ENCODE data around the gene ADD1. TPM values are rescaled to one million over a fixed set of nuclear protein-coding genes. Genes with fewer than 3 reads are reported as not detected.

ADD1 gene
- total RNA-seq = 100 to 1,000 TPM; 220 to 254 TPM

- H3K4me3 Mint-ChIP-seq = peak within 1 kb of the TSS; percentile 95
- peaks cover 29% of the 10 kb centered on the region for H3K36me3 Mint-ChIP-seq (ENCODE audit: low read depth)
- peak within 1 kb of the TSS; percentile 94 for H3K27ac Mint-ChIP-seq
- ATAC-seq (replicated peaks) = peak; percentile 88
- H3K4me1 Mint-ChIP-seq = peaks cover 31% of the 10 kb centered on the region
- peaks cover 4% of the 10 kb centered on the region for H3K9me3 Mint-ChIP-seq
- no peaks in the 10 kb centered on the region for H3K27me3 Mint-ChIP-seq
Observed at GRCh38 chr4:2843263-2843940, at the start of gene ADD1. ADD1 (plus strand) TSS chr4:2843844; CDS start chr4:2875916, 32,072 bp downstream.

GRCh38 chr4:2794486-2795299 lies 49.0 kb upstream of the ADD1 start:
- H3K27ac Mint-ChIP-seq = peak overlapping the region; percentile 89
- peaks cover 42% of the 10 kb centered on the region for H3K36me3 Mint-ChIP-seq (ENCODE audit: low read depth)
- H3K9me3 Mint-ChIP-seq = no peaks in the 10 kb centered on the region
- no peaks in the 10 kb centered on the region for H3K27me3 Mint-ChIP-seq
- no peak for ATAC-seq (replicated peaks)
- H3K4me1 Mint-ChIP-seq = peaks cover 14% of the 10 kb centered on the region
- H3K4me3 Mint-ChIP-seq = peak overlapping the region; percentile 81

- Mint-ChIP-seq H3K36me3 (ENCODE audit: low read depth) (peaks cover 42% of the 10 kb centered on the region), H3K27me3 (no peaks in the 10 kb centered on the region), H3K27ac (peak overlapping the region; percentile 89), H3K4me3 (peak overlapping the region; percentile 81), H3K9me3 (no peaks in the 10 kb centered on the region), H3K4me1 (peaks cover 14% of the 10 kb centered on the region)
- ATAC-seq (replicated peaks) = no peak
Observed at GRCh38 chr4:2795300-2795892, 48.2 kb upstream of the ADD1 start.

GRCh38 chr4:2795893-2796848 lies 47.5 kb upstream of the ADD1 start:
- no peaks in the 10 kb centered on the region for H3K27me3 Mint-ChIP-seq
- H3K27ac Mint-ChIP-seq = peak overlapping the region; percentile 12
- peak overlapping the region; percentile 26 for H3K4me3 Mint-ChIP-seq
- peaks cover 42% of the 10 kb centered on the region for H3K36me3 Mint-ChIP-seq (ENCODE audit: low read depth)
- peaks cover 14% of the 10 kb centered on the region for H3K4me1 Mint-ChIP-seq
- H3K9me3 Mint-ChIP-seq = no peaks in the 10 kb centered on the region
- no peak for ATAC-seq (replicated peaks)

- peak overlapping the region; percentile 90 for H3K27ac Mint-ChIP-seq
- H3K36me3 Mint-ChIP-seq (ENCODE audit: low read depth) = peaks cover 42% of the 10 kb centered on the region
- no peaks in the 10 kb centered on the region for H3K27me3 Mint-ChIP-seq
- no peak for ATAC-seq (replicated peaks)
- H3K4me3 Mint-ChIP-seq = peak overlapping the region; percentile 89
- H3K4me1 Mint-ChIP-seq = peaks cover 18% of the 10 kb centered on the region
- H3K9me3 Mint-ChIP-seq = no peaks in the 10 kb centered on the region
Observed at GRCh38 chr4:2796849-2797544, 46.6 kb upstream of the ADD1 start.

GRCh38 chr4:2797545-2798305 lies 45.9 kb upstream of the ADD1 start:
- no peaks in the 10 kb centered on the region for H3K27me3 Mint-ChIP-seq

GRCh38 chr4:2798399-2799223 lies 45.0 kb upstream of the ADD1 start:
- peaks cover 18% of the 10 kb centered on the region for H3K4me1 Mint-ChIP-seq
- peak; percentile 75 for ATAC-seq (replicated peaks)
- peak overlapping the region; percentile 89 for H3K4me3 Mint-ChIP-seq
- peaks cover 41% of the 10 kb centered on the region for H3K36me3 Mint-ChIP-seq (ENCODE audit: low read depth)
- H3K27me3 Mint-ChIP-seq = no peaks in the 10 kb centered on the region
- H3K9me3 Mint-ChIP-seq = no peaks in the 10 kb centered on the region
- peak overlapping the region; percentile 90 for H3K27ac Mint-ChIP-seq

More at GRCh38 chr4:2797545-2798305, 45.9 kb upstream of the ADD1 start:
- Mint-ChIP-seq H3K4me3 (peak overlapping the region; percentile 89), H3K27ac (peak overlapping the region; percentile 90), H3K9me3 (no peaks in the 10 kb centered on the region), H3K36me3 (ENCODE audit: low read depth) (peaks cover 42% of the 10 kb centered on the region), H3K4me1 (peaks cover 18% of the 10 kb centered on the region)
- peak; percentile 52 for ATAC-seq (replicated peaks)

GRCh38 chr4:2799224-2799911 lies 44.3 kb upstream of the ADD1 start:
- H3K4me1 Mint-ChIP-seq = peaks cover 18% of the 10 kb centered on the region
- peak overlapping the region; percentile 80 for H3K27ac Mint-ChIP-seq
- no peak for ATAC-seq (replicated peaks)
- no peaks in the 10 kb centered on the region for H3K27me3 Mint-ChIP-seq
- no peaks in the 10 kb centered on the region for H3K9me3 Mint-ChIP-seq
- peak overlapping the region; percentile 89 for H3K4me3 Mint-ChIP-seq
- peaks cover 33% of the 10 kb centered on the region for H3K36me3 Mint-ChIP-seq (ENCODE audit: low read depth)

- no peaks in the 10 kb centered on the region for H3K9me3 Mint-ChIP-seq
Observed at GRCh38 chr4:2799971-2800690, 43.5 kb upstream of the ADD1 start.

GRCh38 chr4:2800691-2801596 lies 42.7 kb upstream of the ADD1 start:
- peak overlapping the region; percentile 50 for H3K27ac Mint-ChIP-seq
- H3K36me3 Mint-ChIP-seq (ENCODE audit: low read depth) = peaks cover 23% of the 10 kb centered on the region
- no peaks in the 10 kb centered on the region for H3K9me3 Mint-ChIP-seq
- peak overlapping the region; percentile 89 for H3K4me3 Mint-ChIP-seq
- no peaks in the 10 kb centered on the region for H3K27me3 Mint-ChIP-seq
- peaks cover 18% of the 10 kb centered on the region for H3K4me1 Mint-ChIP-seq
- ATAC-seq (replicated peaks) = peak; percentile 41

More at GRCh38 chr4:2799971-2800690, 43.5 kb upstream of the ADD1 start:
- peaks cover 18% of the 10 kb centered on the region for H3K4me1 Mint-ChIP-seq
- ATAC-seq (replicated peaks) = no peak
- no peak overlapping the region for H3K27ac Mint-ChIP-seq
- no peaks in the 10 kb centered on the region for H3K27me3 Mint-ChIP-seq
- peak overlapping the region; percentile 89 for H3K4me3 Mint-ChIP-seq
- peaks cover 25% of the 10 kb centered on the region for H3K36me3 Mint-ChIP-seq (ENCODE audit: low read depth)
